Panc1 (cell line): ENCODE results near the gene VOPP1. TPM values are rescaled to one million over a fixed set of nuclear protein-coding genes. Genes with fewer than 3 reads are reported as not detected.
A peak's percentile ranks its signal among the peaks of the same experiment; 100 is the strongest.

ENCODE experiments used
- ATAC-seq: fragments of 200-7000 bp; cut with Tn5 transposase; 2 replicates; pipeline ENCODE4 v1.9.1; 2020; ENCODE audit warnings: mild to moderate bottlenecking, moderate library complexity
- BruUV-seq: library from RNA; stranded (reverse); fragments of 400-500 nt; replicated peaks from 2 replicates; lab custom pipeline; 2021; lab: Mats Ljungman, UMichigan
- CTCF ChIA-PET: fragments of 300-600 bp; sonication (Branson Sonifier 250); formaldehyde crosslinking; loops from one replicate; lab custom pipeline; 2022; ENCODE audit warnings: antibody characterized with exemption; lab: Charles Lee
- POLR2A ChIA-PET: fragments of 300-600 bp; sonication (Branson Sonifier 250); formaldehyde crosslinking; loops from one replicate; lab custom pipeline; 2022; ENCODE audit warnings: antibody characterized with exemption; lab: Charles Lee
- DNase-seq: peaks from one replicate; pipeline ENCODE4 v3.0.0-alpha.2; 2010; ENCODE audit warnings: low read depth, low spot score
- H3K27ac ChIP-seq: 2 replicates; pipeline ENCODE4 v1.5.1; 2011; ENCODE audit warnings: mild to moderate bottlenecking, low read length, inconsistent platforms
- H3K27me3 ChIP-seq: fragments of 200-500 bp; sonication (Bioruptor generic); 2 replicates; pipeline ENCODE4 v1.6.0; 2014; ENCODE audit warnings: low read length, inconsistent platforms; ENCODE audit not compliant: control insufficient read depth, insufficient read depth
- H3K36me3 ChIP-seq: fragments of 200-500 bp; sonication (Bioruptor generic); 2 replicates; pipeline ENCODE4 v1.5.1; 2014; ENCODE audit warnings: inconsistent platforms, mild to moderate bottlenecking, low read length, moderate library complexity; ENCODE audit not compliant: control insufficient read depth, insufficient read depth
- H3K4me1 ChIP-seq: 2 replicates; pipeline ENCODE4 v1.5.1; 2011; ENCODE audit warnings: inconsistent platforms, mild to moderate bottlenecking, low read length, moderate library complexity; ENCODE audit not compliant: control insufficient read depth, insufficient read depth
- H3K4me3 ChIP-seq, 2 experiments: 2 replicates each; pipeline ENCODE4 v1.5.1; 2011 to 2012; ENCODE audit warnings: low read depth in 2 of 2, low read length in 2 of 2, mild to moderate bottlenecking in 2 of 2, inconsistent platforms in 1 of 2, moderate library complexity in 1 of 2
- H3K9me3 ChIP-seq: fragments of 200-500 bp; sonication (Bioruptor generic); 2 replicates; pipeline ENCODE4 v1.5.1; 2014; ENCODE audit warnings: low read depth, mild to moderate bottlenecking, inconsistent platforms, low read length, moderate library complexity; ENCODE audit not compliant: control insufficient read depth, insufficient read depth
- CTCF ChIP-seq: fragments of 450-650 bp; IDR thresholded peaks from 2 replicates; pipeline ENCODE4 v1.5.1; 2017; ENCODE audit warnings: mild to moderate bottlenecking
- POLR2AphosphoS5 ChIP-seq: IDR thresholded peaks from 2 replicates; pipeline ENCODE4 v1.6.1; 2012; ENCODE audit warnings: mild to moderate bottlenecking, low read depth, low read length, moderate library complexity
- SIN3A ChIP-seq: IDR thresholded peaks from 2 replicates; pipeline ENCODE4 v1.6.1; 2012; ENCODE audit warnings: low read depth, mild to moderate bottlenecking, low read length, moderate library complexity, borderline replicate concordance; ENCODE audit not compliant: insufficient read depth
- TCF7L2 ChIP-seq: IDR thresholded peaks from 2 replicates; pipeline ENCODE4 v1.6.1; 2011; ENCODE audit warnings: mild to moderate bottlenecking, low read depth, low read length, inconsistent platforms
- in situ Hi-C: cut with HindIII; loops from 2 replicates; pipeline ENCODE4 v1.10.0; 2016; ENCODE audit warnings: low sequenced_read_pairs, low pct_unique_long_range_greater_than_20kb
- intact Hi-C: fragments of 100-400 bp; cut with micrococcal nuclease; formaldehyde crosslinking; loops from one replicate; pipeline ENCODE4 v1.10.0; 2022; ENCODE audit not compliant: unreplicated experiment
- total RNA-seq: library from RNA; stranded (reverse); gene quantifications from one replicate; pipeline ENCODE4 v1.2.1, GENCODE V29; 2021; ENCODE audit not compliant: unreplicated experiment
- TF ChIP-seq, protein P1 (sequence below), 2 experiments: IDR thresholded peaks; 2 replicates each; pipeline ENCODE4 v1.6.1; 2011 to 2012; ENCODE audit warnings: low read depth in 2 of 2, control low read depth in 1 of 2, low read length in 1 of 2, mild to moderate bottlenecking in 1 of 2, moderate library complexity in 1 of 2; ENCODE audit not compliant: insufficient read depth in 1 of 2

The VOPP1 gene
- total RNA-seq, 1 experiment from 2014 or later = 131 TPM

- DNase-seq (no peak), ATAC-seq (no peak)
- Histone ChIP-seq H3K4me3 (no peak overlapping the region), H3K9me3 (no peaks in the 10 kb centered on the region), H3K4me1 (peaks cover 59% of the 10 kb centered on the region), H3K27ac (peak overlapping the region; percentile 68), H3K27me3 (no peaks in the 10 kb centered on the region), H3K36me3 (no peaks in the 10 kb centered on the region)
- intact Hi-C loops = no loop called here
- ChIA-PET CTCF (no interaction called here), POLR2A (no interaction called here)
- in situ Hi-C loops = no loop called here
- BruUV-seq = no TSS peak
- TF ChIP-seq SIN3A = no peak
- peak; percentile 26; the same call in 1 of the 2 replicates for TF ChIP-seq CTCF
- no peak for TF ChIP-seq POLR2AphosphoS5
- TF ChIP-seq, protein P1, sequence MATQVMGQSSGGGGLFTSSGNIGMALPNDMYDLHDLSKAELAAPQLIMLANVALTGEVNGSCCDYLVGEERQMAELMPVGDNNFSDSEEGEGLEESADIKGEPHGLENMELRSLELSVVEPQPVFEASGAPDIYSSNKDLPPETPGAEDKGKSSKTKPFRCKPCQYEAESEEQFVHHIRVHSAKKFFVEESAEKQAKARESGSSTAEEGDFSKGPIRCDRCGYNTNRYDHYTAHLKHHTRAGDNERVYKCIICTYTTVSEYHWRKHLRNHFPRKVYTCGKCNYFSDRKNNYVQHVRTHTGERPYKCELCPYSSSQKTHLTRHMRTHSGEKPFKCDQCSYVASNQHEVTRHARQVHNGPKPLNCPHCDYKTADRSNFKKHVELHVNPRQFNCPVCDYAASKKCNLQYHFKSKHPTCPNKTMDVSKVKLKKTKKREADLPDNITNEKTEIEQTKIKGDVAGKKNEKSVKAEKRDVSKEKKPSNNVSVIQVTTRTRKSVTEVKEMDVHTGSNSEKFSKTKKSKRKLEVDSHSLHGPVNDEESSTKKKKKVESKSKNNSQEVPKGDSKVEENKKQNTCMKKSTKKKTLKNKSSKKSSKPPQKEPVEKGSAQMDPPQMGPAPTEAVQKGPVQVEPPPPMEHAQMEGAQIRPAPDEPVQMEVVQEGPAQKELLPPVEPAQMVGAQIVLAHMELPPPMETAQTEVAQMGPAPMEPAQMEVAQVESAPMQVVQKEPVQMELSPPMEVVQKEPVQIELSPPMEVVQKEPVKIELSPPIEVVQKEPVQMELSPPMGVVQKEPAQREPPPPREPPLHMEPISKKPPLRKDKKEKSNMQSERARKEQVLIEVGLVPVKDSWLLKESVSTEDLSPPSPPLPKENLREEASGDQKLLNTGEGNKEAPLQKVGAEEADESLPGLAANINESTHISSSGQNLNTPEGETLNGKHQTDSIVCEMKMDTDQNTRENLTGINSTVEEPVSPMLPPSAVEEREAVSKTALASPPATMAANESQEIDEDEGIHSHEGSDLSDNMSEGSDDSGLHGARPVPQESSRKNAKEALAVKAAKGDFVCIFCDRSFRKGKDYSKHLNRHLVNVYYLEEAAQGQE (IDR thresholded peaks at IDR 0.05; ENCODE audit: insufficient read depth in 1 of 2, low read depth in 2 of 2, low read length in 1 of 2) = no peak
Observed at GRCh38 chr7:55568613-55569268, 3.6 kb downstream of the VOPP1 start.

- intact Hi-C loops = no loop called here
- ATAC-seq = no peak
- no peak overlapping the region for H3K27ac ChIP-seq
- BruUV-seq = no TSS peak
- H3K4me3 ChIP-seq = no peak overlapping the region
- no peaks in the 10 kb centered on the region for H3K9me3 ChIP-seq
- in situ Hi-C loops = no loop called here
- DNase-seq = no peak
- no peaks in the 10 kb centered on the region for H3K27me3 ChIP-seq
- TF ChIP-seq, protein P1 (IDR thresholded peaks at IDR 0.05; ENCODE audit: insufficient read depth in 1 of 2, low read depth in 2 of 2, low read length in 1 of 2) = no peak
- TF ChIP-seq TCF7L2 = 0 out of 2 replicates have a peak, but pooled peaks have one; percentile 25
- H3K4me1 ChIP-seq = peaks cover 53% of the 10 kb centered on the region
- no peaks in the 10 kb centered on the region for H3K36me3 ChIP-seq
- ChIA-PET CTCF (interaction anchor here (0.6 kb wide), 1 partner anchor 260 kb away, joined by 3 read pairs; no protein-coding TSS in a partner anchor), POLR2A (no interaction called here)
Observed at GRCh38 chr7:55567571-55567970, 4.7 kb downstream of the VOPP1 start.
